ENCODE data around the gene LEF1.
A peak's percentile ranks its signal among the peaks of the same experiment; 100 is the strongest.
"Not testable (repeated sequence)": the region's sequence is repeated elsewhere in the genome, so short reads cannot be mapped to it uniquely, and the experiment has no call there.

LEF1 gene

DNA sequence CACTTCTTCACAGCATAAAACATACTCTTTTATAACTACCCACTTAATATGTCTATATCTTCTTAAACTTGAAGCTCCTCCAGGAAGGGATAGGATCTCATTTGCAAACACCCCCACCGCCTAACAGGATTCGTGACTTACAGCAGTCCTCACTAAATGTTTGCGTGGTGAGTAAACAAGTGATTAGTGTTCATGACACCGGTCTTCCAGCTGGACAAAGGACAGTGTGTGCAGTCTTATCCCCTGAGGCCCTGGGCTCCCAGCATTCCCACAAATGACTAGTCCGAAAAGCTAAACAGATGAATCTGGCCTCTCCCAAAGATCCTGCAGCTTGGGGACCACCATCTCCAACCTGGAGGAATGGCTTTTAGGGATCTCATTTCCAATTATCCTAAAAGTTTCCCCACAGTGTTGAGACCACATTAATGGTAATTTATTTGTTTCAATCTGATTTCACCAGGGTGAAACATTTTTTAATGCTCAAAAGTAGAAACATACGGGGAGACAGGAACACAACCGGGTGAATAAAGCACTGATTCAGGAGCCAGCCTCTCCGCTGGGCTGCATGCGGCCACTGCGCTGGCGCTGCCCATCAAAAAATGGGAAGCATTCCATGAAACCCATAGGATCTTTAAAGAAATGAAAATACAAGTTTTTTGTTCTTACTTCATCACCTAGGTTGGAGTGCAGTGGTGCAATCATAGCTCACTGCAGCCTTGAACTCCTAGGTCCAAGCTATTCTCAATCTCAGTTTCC lies 109.9 kb downstream of the LEF1 start:
- DNase-seq (ENCODE audit: low spot score), result peak; percentile 86

DNA sequence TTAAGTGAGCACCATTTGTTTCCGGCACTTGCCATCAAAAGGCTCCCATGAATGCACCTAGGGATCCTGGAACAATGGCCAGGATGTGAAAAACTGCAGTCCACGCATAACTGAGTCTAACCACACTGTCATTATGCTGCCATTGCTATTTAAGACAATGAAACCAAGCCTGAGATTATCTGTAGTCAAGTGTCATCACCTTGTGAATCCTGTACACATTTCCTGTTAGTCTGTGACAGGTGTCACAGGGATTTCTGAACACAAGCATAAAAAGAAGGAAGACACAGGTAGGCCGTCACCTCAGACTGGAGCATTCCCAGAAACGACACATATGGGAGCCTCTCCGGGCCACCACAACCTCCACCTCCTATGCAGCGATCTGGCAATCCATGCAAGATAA lies 112.3 kb downstream of the LEF1 start:
- DNase-seq (ENCODE audit: low spot score), result no peak

DNA sequence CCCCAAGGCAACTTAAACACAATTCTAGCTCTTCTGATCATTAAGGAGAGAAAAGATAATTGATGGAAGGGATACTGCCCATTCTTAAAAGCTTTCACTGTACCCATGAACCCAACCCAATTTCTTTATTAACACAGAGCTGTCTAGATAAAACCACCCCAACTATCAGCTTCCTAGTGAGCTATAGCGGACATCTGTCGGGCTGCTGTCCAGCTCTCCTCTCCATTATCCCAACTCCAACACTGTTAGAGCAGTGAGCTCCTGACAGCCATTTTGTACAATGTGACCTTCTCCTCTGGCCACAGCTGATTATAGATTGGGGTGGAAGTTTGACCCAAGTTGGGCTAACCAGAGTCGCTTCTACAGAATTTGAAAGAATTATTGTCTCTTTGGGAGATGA lies 112.9 kb downstream of the LEF1 start:
- no peak for DNase-seq (ENCODE audit: low spot score)

DNA sequence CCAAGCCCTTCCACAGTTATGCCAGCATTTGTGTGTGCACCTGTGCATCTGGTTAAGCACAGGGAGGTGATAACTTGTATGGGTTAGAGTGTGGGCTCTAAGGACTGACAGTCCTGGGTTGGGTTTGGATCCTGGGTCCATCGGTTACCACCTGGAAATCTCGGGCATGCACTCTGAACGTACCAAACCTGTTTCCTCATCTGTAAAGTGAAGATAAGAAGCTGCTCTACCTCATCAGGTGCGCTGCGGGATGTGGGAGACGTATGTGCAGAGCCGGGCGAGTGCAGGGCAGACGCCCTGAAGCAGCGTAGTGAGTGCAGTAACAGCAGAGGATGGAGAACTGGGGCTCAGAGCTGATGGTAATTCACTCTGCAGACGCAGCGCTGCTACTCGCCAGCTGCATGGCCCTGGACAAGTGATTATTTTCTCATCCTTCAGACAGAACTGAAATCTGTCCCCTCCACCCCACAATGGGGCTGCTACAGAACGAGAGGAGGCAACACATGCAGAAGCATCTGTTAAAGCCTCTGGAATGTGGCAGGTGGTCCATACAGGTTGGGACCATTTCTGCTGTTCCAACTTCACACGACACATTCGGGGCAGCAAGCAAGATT lies 114.6 kb downstream of the LEF1 start:
- DNase-seq (ENCODE audit: low spot score), result no peak

DNA sequence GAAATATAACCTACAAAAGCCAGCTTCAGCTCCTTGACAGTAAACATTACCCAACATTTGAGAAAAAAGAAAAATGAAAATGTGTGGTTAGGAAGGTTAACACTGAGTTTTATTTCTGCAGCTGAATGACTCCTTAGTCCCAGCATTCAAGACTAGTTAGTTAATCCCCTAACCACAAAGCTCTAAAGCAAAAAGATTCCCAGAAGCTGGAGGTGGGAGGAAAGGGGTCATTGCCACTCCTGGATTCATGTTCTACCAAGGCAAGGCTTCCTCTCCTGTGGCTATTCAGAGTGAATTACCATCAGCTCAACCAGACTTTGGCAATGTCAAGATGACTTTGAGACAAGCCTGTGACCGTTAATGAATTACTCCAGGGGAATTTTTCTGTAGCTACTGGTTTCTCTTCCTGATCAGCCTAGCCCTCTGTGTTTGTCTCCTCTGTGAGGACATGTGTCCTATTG lies 115.5 kb downstream of the LEF1 start:
- DNase-seq (ENCODE audit: low spot score), result no peak

DNA sequence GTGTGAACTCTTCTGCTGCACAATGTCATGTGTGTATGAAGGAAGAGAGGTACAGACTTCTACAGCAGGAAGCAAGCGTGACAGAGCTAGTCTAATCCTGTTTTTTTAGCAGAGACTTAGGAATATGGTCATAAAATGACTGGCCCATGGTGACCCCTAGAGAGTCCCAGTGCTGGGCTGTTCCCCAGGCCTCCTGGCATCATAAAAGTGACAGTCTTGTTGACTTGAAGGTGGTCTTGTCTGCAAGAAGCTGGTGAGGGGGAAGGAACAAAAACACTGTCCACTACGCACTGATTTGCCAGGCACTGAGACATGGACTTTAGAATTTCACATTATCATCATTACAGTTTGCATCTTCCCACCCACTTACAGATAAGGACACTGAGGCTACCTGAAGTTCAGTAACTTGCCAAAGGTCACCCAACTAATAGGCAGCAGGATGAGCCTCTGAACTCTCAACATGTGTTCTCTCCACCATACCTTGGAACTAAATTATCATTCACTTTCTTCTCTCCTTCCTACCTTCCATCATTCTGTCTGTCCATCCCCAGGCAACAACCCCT lies 116.1 kb downstream of the LEF1 start:
- no peak for DNase-seq (ENCODE audit: low spot score)

DNA sequence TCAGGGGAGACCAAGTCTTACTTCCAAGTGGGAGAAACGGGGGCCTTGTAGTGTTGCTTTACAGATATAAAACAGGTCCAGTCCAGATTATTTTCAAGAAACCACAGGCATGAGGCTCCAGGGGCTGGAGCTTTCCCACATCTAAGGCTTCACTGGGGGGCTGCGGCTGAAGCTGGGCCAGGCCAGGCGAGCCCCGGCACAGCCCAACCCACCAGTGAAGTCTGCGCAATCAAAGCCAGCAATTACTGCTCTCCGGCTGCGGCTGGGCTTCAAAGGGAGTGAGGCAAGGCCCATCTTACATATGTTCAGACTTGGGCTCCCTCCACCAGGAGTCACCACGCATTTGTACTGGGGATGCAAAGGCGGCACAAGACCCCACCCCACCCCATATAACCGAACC lies 117.4 kb downstream of the LEF1 start:
- DNase-seq (ENCODE audit: low spot score), result no peak

DNA sequence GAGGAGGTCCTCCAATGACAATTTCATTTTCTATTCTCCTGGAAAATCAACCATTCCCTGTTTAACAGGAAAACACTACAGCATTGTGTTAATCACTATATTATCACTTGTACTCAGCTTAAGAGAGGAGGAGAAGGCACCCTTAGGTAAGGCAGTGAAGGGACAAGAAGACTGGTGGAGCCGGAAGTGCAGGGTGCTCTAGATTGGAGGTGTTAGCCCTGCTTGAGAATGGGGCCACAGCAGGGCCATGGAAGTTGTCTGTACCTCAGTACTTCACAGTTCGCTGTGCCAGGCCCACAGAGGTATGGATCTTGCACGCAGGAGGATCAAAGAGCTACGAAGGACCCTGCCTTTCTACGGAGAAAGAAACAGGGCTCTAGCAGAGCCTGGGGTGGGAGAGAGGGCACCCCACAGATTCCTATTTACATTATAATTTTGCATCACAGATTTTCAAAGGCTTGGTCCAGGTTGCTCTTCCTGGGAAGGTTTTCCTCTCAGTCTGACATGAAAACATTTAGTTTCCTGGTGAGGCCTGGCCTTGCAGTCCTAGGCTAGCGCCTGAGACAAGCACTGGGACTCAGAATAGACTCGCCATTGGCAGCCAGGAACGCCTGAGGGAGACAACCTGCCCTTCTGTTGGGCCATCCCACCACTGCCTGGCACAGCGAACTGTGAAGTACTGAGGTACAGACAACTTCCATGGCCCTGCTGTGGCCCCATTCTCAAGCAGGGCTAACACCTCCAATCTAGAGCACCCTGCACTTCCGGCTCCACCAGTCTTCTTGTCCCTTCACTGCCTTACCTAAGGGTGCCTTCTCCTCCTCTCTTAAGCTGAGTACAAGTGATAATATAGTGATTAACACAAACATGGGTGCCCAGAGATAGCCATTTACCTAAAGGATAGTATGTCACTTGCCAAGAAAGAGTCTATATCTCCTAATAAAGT lies 118.3 kb downstream of the LEF1 start:
- not testable (repeated sequence) for DNase-seq (ENCODE audit: low spot score)

DNA sequence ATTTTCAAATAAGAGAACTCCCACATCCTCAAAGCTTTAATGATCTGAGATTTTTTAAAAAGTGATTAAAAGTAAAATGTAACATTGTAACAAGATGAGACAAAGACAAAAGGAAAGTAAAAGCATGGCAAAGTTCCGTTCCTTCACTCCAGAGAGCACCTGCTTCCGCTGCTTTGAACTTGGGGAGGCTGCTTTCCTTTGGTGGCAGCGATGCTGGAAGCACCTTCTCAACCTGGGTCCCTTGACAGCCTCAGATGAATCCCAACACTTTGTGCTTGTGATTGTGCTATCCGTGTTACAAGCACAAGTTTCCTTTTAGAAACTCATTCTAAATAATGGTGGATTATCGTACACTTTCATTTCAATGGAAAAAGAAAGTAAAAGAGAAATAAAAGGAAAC lies 119.3 kb downstream of the LEF1 start:
- DNase-seq (ENCODE audit: low spot score), result no peak

DNA sequence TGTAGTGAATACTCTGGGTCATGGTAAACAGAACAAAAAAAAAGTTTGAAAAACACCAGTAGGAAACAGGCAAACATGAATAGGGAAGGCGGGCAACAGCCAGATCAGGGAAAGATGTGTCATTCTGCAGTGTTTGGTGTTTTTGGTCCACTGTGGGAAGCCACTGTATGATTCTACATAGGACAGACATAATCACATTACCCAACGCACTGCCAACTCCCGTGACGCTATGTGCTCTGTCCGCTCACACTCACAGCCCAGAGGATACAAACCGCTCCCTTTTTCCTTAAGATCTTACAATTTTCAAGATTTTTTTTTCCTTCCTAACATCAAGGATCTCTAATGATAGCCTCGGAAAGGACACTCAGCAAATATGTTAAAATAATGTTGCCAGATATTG lies 119.7 kb downstream of the LEF1 start:
- no peak for DNase-seq (ENCODE audit: low spot score)

DNA sequence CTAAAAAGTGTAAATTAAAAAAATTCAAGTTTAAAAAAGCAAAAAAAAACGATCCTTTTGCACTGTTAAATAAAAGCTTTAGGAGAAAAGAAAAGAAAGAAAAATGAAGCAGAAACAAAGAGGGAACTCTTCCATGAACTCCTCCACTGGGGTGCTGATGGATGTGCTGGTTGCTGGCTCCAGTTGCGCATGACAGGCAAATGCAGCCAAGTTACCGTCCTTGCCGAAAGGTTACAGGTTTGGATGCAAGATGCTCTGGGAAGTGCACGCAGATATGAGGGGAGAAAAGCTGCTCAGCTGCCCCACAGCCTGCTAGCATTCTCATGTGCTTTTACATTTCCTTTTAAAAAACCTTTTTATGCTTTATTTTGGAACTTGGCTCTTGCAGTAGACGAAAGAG lies 120.6 kb downstream of the LEF1 start:
- no peak for DNase-seq (ENCODE audit: low spot score)

DNA sequence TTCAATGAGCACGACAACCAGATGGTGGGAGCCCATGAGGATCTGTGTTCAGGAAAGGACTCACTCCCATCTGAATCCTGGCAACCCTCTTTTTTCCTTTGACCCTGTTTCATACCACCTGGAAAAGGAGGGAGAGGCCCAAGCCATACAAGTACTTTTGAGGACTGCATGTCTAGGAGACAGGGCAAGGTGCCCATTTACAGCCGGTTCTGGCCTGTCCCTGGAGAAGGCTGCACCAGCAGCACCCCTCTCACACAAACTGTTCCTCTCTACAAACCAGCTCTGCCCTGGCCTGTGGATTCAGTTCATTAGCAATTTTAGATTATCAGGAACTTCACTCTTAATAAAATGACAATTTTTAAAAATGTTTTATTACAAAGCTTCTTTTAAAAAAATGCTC lies 121.5 kb downstream of the LEF1 start:
- no peak for DNase-seq (ENCODE audit: low spot score)

DNA sequence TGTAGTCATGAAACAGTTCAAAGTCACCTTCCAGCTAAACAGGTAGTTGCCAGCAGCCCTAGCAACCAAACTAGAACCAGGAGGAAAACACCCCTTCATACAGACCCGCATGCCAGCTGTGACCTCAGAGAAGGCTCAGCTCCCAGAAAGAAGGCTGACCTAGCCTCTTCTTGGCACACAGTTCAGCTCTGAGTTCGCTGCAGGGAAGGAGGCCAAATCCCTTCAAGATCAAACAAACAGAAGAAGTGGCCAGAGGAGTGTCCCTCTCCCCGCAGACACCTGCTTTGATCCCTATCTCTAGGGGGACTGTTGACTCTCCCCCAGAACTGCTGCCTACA lies 123.1 kb downstream of the LEF1 start:
- no peak for DNase-seq (ENCODE audit: low spot score)

DNA sequence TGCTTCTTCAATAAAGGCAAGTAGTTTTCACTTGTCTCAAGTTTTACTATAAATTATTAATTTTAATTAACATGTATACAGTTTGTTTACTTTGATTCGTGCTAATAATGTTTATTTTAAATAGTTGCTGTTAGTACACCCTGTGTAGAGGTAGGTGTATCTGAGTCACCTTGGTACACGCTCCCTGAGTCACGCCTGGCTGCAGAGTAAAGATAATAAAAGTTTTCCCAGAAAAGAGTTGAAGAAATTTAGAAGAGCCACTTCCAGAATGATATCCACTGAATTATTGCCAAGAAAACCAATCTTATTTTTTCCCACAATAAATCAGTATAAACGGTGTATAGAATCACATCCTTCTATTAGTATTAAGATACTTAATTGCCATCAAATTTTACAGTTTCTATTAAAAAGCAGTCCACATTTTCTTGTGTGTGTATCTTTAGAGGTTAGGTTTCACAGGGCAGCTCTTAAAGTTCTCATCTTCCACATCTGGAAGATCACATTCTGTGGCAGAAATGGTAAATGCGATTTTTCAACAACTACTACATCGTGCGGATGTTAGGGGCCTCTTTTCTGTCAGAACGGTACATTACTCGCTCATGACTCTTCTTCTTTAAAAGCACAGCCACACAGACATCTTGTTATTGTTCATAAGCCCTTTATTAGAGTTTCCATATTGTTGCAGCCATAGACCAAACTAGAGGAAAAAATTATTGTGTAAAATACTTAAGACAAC lies 123.6 kb downstream of the LEF1 start:
- no peak for DNase-seq (ENCODE audit: low spot score)

DNA sequence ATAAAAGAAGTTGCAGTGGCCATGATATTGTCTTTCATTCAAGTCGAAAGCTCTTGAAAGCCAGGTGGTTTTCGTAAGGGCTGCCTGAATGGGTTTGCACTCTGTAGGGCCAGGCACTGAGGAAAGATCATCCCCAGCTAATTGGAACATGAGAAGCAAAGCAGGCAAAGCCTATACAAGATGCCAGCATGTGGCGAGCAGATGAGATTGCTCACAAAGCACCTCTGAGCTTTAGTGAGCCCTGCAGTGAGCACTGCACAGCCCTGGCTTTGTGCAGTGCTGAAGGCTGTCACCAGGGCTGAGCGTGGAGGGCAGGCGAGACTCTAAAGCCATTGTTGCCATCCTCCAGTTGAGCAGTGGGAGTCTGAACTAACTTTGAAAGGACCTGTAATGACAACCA lies 125.2 kb downstream of the LEF1 start:
- no peak for DNase-seq (ENCODE audit: low spot score)

DNA sequence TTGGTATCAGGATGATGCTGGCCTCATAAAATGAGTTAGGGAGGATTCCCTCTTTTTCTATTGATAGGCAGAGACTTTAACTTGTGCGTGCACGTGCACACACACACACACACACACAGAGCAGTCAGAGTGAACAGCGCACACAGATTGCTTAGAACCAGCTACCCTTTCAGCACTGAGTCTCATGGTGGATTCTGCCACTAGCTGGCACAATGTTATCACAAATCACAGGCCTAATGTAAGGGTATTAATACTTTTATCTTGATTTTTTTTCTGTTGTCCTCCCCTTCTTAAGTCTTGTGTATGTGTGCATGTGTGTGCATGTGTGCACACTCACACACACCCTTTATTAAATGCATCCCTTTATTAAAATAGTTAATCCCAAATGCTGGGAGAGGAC lies 125.8 kb downstream of the LEF1 start:
- no peak for DNase-seq (ENCODE audit: low spot score)

DNA sequence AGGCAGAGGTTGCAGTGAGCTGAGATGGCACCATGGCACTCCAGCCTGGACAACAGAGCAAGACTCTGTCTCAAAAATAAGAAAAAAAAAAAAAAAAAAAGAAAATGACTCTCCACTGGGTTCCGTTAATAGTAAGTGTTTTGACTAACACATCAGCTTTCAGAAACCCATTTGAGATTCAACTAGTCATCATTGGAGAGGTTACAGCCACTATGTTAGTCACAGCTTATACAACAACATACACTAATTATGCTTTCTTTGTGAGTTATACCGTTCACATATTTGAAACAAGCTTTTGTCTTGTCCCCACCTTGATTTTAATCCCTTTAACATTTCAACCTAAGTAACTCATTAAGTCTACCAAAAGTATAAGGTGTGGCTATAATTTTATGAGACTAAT lies 130.8 kb downstream of the LEF1 start:
- no peak for DNase-seq (ENCODE audit: low spot score)

DNA sequence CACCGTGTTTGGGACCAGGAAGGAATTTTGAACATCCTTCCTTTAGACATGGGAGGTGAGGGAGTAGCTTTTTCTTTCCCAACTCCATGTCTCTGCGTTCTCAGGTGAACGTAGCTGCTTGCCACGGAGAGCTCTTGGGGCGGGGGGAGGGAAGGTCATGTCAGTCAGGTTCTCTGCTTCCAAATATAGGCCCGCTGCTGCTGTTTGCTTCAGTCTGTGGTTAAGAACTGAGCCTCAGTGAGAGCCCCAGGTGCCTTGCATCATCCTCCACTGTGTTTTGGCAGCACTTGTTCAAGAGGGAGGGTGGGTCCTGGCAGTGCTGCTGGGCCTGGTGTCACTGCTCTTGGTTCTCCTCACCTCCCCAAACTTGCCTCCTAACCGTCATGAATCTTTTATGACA lies 132.5 kb downstream of the LEF1 start:
- no peak for DNase-seq (ENCODE audit: low spot score)

DNA sequence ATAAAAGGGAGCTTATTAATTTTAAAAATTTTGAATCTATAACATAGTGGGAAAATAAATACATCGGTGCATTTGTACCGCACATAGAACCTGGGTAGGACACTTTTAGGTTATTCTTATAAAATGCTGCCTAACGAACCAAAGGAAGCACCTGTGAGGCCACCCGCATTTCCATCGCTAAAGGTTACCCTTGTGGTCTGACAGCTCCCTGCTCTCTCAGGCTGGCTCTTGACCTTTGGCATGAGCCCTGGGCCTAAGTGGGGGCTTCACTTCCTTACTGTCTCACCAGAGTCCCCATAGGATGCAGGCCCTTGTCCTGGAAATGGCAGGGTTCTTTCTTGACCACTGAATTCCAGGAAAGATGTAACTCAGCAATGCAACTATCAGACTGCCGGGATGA lies 133.0 kb downstream of the LEF1 start:
- no peak for DNase-seq (ENCODE audit: low spot score)

DNA sequence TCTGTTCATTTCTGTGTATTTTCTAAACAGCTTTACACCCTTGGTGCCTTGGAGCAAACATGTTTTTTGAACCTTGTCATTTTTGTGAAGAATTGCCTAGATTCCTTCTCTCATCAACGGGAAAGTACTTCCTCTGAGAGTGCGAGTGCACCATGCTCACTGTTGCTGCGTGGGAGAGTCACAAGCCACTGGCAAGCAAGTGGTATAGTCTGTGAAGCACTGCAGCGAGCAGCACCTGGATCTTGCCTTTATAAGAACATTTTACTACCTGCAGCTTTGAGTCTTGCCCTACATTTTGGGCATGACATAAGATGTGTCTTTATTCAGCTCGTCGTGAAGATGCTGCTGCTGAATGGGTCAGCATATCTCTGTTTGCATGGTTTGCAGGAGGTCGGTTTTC lies 134.2 kb downstream of the LEF1 start:
- no peak for DNase-seq (ENCODE audit: low spot score)

DNA sequence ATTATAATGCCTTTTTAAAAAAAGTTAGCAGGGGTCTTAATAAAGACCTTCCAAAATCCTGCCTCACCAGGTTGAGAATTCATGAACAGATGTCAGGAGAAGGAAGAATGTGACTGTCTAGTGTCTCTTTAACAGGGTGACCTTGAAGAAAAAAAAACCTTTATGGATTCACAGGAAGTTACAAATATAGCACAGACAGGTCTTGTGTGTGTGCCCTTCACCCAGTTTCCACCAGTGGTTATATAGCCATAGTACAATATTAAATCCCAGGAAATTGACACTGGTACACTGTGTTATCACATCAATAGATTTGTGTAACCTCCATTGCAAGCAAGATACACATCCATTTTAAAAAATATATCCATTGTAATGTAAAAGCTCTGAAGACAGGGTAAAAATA lies 135.4 kb downstream of the LEF1 start:
- no peak for DNase-seq (ENCODE audit: low spot score)
